BJ (cell line): ENCODE measurements around the gene TECPR2. TPM values are rescaled to one million over a fixed set of nuclear protein-coding genes. Genes with fewer than 3 reads are reported as not detected.

Experiments used
- CTCF ChIA-PET: fragments of 350-600 bp; formaldehyde crosslinking; extraction: SDS; loops from one replicate; lab custom pipeline; 2021; ENCODE audit warnings: antibody characterized with exemption, inconsistent platforms; lab: Yijun Ruan, JAX
- POLR2A ChIA-PET: fragments of 300-600 bp; sonication (Branson Sonifier 250); formaldehyde crosslinking; extraction: SDS; loops from one replicate; lab custom pipeline; 2021; ENCODE audit warnings: antibody characterized with exemption; lab: Charles Lee
- DNase-seq: peaks from one replicate; pipeline ENCODE4 v3.0.0-alpha.2; 2011; ENCODE audit warnings: low read depth
- H3K27me3 ChIP-seq: 2 replicates; pipeline ENCODE4 v1.6.0; 2011; ENCODE audit warnings: low read length; ENCODE audit not compliant: control insufficient read depth, insufficient read depth
- H3K36me3 ChIP-seq: 2 replicates; pipeline ENCODE4 v1.5.1; 2011; ENCODE audit warnings: low read length; ENCODE audit not compliant: control insufficient read depth, insufficient read depth
- H3K4me3 ChIP-seq: 2 replicates; pipeline ENCODE4 v1.5.1; 2011; ENCODE audit warnings: low read depth, mild to moderate bottlenecking, control low read depth, low read length
- polyA minus RNA-seq: library from RNA; depleted of rRNA, polyadenylated mRNA; stranded (reverse); fragments of >200 nt; gene quantifications from 2 replicates; pipeline ENCODE4 v1.2.3, GENCODE V29; 2011; rRNA and poly(A)+ RNA removed
- polyA plus RNA-seq: library from polyadenylated mRNA; depleted of rRNA; stranded (reverse); fragments of >200 nt; gene quantifications from 2 replicates; pipeline ENCODE4 v1.2.3, GENCODE V29; 2011; rRNA removed
- TF ChIP-seq, protein P1 (sequence below): IDR thresholded peaks from 2 replicates; pipeline ENCODE4 v1.5.1; 2011; ENCODE audit warnings: low read depth, mild to moderate bottlenecking, control low read depth, inconsistent platforms, low read length, moderate library complexity; ENCODE audit not compliant: insufficient read depth

TECPR2 gene, protein sequence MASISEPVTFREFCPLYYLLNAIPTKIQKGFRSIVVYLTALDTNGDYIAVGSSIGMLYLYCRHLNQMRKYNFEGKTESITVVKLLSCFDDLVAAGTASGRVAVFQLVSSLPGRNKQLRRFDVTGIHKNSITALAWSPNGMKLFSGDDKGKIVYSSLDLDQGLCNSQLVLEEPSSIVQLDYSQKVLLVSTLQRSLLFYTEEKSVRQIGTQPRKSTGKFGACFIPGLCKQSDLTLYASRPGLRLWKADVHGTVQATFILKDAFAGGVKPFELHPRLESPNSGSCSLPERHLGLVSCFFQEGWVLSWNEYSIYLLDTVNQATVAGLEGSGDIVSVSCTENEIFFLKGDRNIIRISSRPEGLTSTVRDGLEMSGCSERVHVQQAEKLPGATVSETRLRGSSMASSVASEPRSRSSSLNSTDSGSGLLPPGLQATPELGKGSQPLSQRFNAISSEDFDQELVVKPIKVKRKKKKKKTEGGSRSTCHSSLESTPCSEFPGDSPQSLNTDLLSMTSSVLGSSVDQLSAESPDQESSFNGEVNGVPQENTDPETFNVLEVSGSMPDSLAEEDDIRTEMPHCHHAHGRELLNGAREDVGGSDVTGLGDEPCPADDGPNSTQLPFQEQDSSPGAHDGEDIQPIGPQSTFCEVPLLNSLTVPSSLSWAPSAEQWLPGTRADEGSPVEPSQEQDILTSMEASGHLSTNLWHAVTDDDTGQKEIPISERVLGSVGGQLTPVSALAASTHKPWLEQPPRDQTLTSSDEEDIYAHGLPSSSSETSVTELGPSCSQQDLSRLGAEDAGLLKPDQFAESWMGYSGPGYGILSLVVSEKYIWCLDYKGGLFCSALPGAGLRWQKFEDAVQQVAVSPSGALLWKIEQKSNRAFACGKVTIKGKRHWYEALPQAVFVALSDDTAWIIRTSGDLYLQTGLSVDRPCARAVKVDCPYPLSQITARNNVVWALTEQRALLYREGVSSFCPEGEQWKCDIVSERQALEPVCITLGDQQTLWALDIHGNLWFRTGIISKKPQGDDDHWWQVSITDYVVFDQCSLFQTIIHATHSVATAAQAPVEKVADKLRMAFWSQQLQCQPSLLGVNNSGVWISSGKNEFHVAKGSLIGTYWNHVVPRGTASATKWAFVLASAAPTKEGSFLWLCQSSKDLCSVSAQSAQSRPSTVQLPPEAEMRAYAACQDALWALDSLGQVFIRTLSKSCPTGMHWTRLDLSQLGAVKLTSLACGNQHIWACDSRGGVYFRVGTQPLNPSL (N-terminal part only)
- 10.1 and 11.7 TPM in 2 replicates for polyA plus RNA-seq
- 20.0 and 24.1 TPM in 2 replicates for polyA minus RNA-seq

- no peaks in the 10 kb centered on the region for H3K36me3 ChIP-seq
- ChIA-PET POLR2A (no interaction called here), CTCF (interaction anchor here (1.4 to 1.5 kb wide), 2 partner anchors 74 to 162 kb away, joined by 3 to 4 read pairs; no protein-coding TSS in a partner anchor)
- peak; percentile 78 for DNase-seq
- TF ChIP-seq, protein P1, sequence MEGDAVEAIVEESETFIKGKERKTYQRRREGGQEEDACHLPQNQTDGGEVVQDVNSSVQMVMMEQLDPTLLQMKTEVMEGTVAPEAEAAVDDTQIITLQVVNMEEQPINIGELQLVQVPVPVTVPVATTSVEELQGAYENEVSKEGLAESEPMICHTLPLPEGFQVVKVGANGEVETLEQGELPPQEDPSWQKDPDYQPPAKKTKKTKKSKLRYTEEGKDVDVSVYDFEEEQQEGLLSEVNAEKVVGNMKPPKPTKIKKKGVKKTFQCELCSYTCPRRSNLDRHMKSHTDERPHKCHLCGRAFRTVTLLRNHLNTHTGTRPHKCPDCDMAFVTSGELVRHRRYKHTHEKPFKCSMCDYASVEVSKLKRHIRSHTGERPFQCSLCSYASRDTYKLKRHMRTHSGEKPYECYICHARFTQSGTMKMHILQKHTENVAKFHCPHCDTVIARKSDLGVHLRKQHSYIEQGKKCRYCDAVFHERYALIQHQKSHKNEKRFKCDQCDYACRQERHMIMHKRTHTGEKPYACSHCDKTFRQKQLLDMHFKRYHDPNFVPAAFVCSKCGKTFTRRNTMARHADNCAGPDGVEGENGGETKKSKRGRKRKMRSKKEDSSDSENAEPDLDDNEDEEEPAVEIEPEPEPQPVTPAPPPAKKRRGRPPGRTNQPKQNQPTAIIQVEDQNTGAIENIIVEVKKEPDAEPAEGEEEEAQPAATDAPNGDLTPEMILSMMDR, result no peak
- no peaks in the 10 kb centered on the region for H3K27me3 ChIP-seq
- H3K4me3 ChIP-seq, result peak within 1 kb of the TSS; percentile 84
Observed at GRCh38 chr14:102362545-102363181, at the start of gene TECPR2, which contains the start of gene CINP. Gene TECPR2 (plus strand): TSS chr14:102362941. CDS start chr14:102376722, 13,781 bp downstream. Gene CINP (minus strand): TSS chr14:102362890. CDS start chr14:102362851, 39 bp downstream.

DNA sequence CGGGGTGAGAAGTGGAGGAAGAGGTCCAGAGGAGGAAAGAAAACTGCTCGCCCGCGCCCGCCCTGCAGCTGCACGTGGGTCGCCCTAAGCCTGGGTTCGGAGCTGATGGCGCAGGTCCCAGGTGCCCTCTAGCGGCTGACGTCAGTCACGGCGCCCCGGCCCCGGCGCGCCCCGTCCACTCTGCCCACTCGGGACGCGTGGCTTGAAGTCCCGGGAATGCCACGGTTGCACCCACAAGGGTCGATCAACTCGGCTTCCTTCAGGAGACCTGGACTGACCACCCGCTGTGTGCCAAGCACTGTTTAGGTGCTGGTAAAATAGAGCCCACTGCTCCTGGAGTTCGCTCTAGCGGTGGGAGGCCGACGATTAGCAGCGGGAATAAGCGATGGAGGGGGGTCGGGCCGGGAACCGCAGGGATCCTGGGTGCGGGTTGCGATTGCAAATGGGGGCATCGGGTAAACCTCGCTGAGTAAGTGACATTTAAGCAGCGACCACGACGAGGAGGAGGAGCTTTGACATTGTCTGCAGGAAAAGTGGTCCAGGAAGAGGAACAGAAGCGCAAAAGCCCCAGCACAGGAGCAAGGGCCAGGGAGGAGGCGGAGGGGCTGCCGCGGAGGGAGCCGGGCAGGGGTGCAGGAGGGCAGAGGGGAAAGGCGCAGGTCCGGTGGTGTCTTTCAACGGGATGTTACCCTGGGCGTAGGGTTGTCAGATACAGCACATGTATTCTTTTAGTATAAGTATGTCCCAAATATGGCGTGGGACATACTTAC lies 48.3 kb upstream of the TECPR2 start:
- no peak for DNase-seq
- no peaks in the 10 kb centered on the region for H3K36me3 ChIP-seq
- peak overlapping the region; percentile 39 for H3K4me3 ChIP-seq
- TF ChIP-seq, protein P1, result peak; percentile 98
- ChIA-PET POLR2A (interaction anchor here (0.6 kb wide), 1 partner anchor 113 kb away, joined by 5 read pairs; no protein-coding TSS in a partner anchor), CTCF (interaction anchor here (0.6 to 3.3 kb wide), 36 partner anchors 9 to 604 kb away, joined by 3 to 41 read pairs (median 4); partner anchors contain the start of genes MOK and WDR20)
- no peaks in the 10 kb centered on the region for H3K27me3 ChIP-seq

GRCh38 chr14:102315121-102315520 lies 47.6 kb upstream of the TECPR2 start:
- Histone ChIP-seq H3K4me3 (no peak overlapping the region), H3K36me3 (no peaks in the 10 kb centered on the region), H3K27me3 (no peaks in the 10 kb centered on the region)
- ChIA-PET CTCF (interaction anchor here (0.6 to 3.3 kb wide), 18 partner anchors 10 to 605 kb away, joined by 3 to 41 read pairs (median 4); partner anchors contain the start of genes MOK and WDR20), POLR2A (no interaction called here)
- no peak for DNase-seq
- TF ChIP-seq, protein P1, result no peak

DNA sequence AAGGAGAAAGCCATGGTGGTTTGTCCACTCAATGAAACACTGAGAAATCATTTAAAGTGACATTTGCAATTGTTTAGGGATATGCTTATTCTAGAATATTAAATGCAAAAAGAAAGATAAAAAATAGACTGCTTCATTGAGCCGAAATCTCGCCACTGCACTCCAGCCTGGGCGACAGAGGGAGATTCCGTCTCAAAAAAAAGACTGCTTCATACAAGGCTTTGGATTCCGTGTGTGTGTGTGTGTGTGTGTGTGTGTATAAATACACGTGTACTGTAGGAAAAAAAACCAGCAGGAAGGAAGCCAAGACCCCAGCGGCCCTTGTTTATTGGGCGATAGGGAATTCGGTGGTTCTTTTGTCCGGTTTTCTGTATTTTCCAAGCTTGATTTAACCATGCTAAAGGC lies 46.4 kb upstream of the TECPR2 start:
- no peaks in the 10 kb centered on the region for H3K27me3 ChIP-seq
- POLR2A ChIA-PET, result interaction anchor here (0.6 kb wide), 1 partner anchor 51 kb away, joined by 3 read pairs; no protein-coding TSS in a partner anchor
- peak; percentile 11 for DNase-seq
- no peaks in the 10 kb centered on the region for H3K36me3 ChIP-seq
- TF ChIP-seq, protein P1, result no peak
- H3K4me3 ChIP-seq, result peak overlapping the region; percentile 23
- CTCF ChIA-PET, result interaction anchor here (0.6 to 3.3 kb wide), 11 partner anchors 9 to 579 kb away, joined by 3 to 25 read pairs (median 4); partner anchors contain the start of gene MOK
